ENCODE results near the gene MLLT1. TPM values are rescaled to one million over a fixed set of nuclear protein-coding genes. Genes with fewer than 3 reads are reported as not detected.

Gene MLLT1
- total RNA-seq, 1 experiment from 2014 or later: 58.3 TPM

GRCh38 chr19:6279620-6279930 lies 200 bp downstream of the MLLT1 start:
- in situ Hi-C loops (cut with HindIII; ENCODE audit: low pct_unique_long_range_greater_than_20kb, low sequenced_read_pairs): no loop called here
- Histone ChIP-seq H3K36me3 (ENCODE audit: control insufficient read depth, insufficient read depth, low read length) (no peaks in the 10 kb centered on the region; the same call in 1 of the 2 replicates), H3K9me3 (ENCODE audit: control insufficient read depth, insufficient read depth, low read depth, low read length) (no peaks in the 10 kb centered on the region), H3K27ac (ENCODE audit: low read length) (no peak overlapping the region; the same call in 1 of the 2 replicates), H3K4me3 (ENCODE audit: low read depth in 2 of 2, low read length in 2 of 2) (peak overlapping the region; percentile 81 to 82), H3K4me1 (ENCODE audit: control insufficient read depth, insufficient read depth, low read length) (peaks cover 7% of the 10 kb centered on the region), H3K27me3 (ENCODE audit: control insufficient read depth, insufficient read depth, low read length) (no peaks in the 10 kb centered on the region)
- ChIA-PET CTCF (no interaction called here), POLR2A (no interaction called here)
- no TSS peak for BruUV-seq (replicated peaks)
- intact Hi-C loops (cut with micrococcal nuclease; ENCODE audit: unreplicated experiment): no loop called here
- ATAC-seq: peak; percentile 77
- TF ChIP-seq SIN3A (IDR thresholded peaks at IDR 0.05; ENCODE audit: borderline replicate concordance, insufficient read depth, low read depth, low read length) (no peak), CTCF (IDR thresholded peaks at IDR 0.05) (no peak), POLR2AphosphoS5 (IDR thresholded peaks at IDR 0.05; ENCODE audit: low read depth, low read length) (no peak), REST (IDR thresholded peaks at IDR 0.05; ENCODE audit: insufficient read depth in 1 of 2, low read depth in 2 of 2, low read length in 1 of 2) (no peak), TCF7L2 (IDR thresholded peaks at IDR 0.05; ENCODE audit: low read depth, low read length) (no peak)
- no peak for DNase-seq (ENCODE audit: low read depth, low spot score)

GRCh38 chr19:6278740-6279619 lies 795 bp downstream of the MLLT1 start:
- Histone ChIP-seq H3K4me3 (ENCODE audit: low read depth in 2 of 2, low read length in 2 of 2) (peak overlapping the region; percentile 81 to 82), H3K9me3 (ENCODE audit: control insufficient read depth, insufficient read depth, low read depth, low read length) (no peaks in the 10 kb centered on the region), H3K4me1 (ENCODE audit: control insufficient read depth, insufficient read depth, low read length) (peaks cover 13% of the 10 kb centered on the region), H3K36me3 (ENCODE audit: control insufficient read depth, insufficient read depth, low read length) (no peaks in the 10 kb centered on the region; the same call in 1 of the 2 replicates), H3K27ac (ENCODE audit: low read length) (peak overlapping the region; percentile 78), H3K27me3 (ENCODE audit: control insufficient read depth, insufficient read depth, low read length) (no peaks in the 10 kb centered on the region)
- in situ Hi-C loops (cut with HindIII; ENCODE audit: low pct_unique_long_range_greater_than_20kb, low sequenced_read_pairs) (no loop called here), intact Hi-C loops (cut with micrococcal nuclease; ENCODE audit: unreplicated experiment) (no loop called here)
- ChIA-PET CTCF (no interaction called here), POLR2A (no interaction called here)
- no peak for TF ChIP-seq POLR2AphosphoS5 (IDR thresholded peaks at IDR 0.05; ENCODE audit: low read depth, low read length)
- TF ChIP-seq REST (IDR thresholded peaks at IDR 0.05; ENCODE audit: insufficient read depth in 1 of 2, low read depth in 2 of 2, low read length in 1 of 2): no peak
- TF ChIP-seq SIN3A (IDR thresholded peaks at IDR 0.05; ENCODE audit: borderline replicate concordance, insufficient read depth, low read depth, low read length): no peak
- no peak for TF ChIP-seq TCF7L2 (IDR thresholded peaks at IDR 0.05; ENCODE audit: low read depth, low read length)
- TF ChIP-seq CTCF (IDR thresholded peaks at IDR 0.05): no peak
- BruUV-seq (replicated peaks): no TSS peak
- DNase-seq (ENCODE audit: low read depth, low spot score) (no peak), ATAC-seq (no peak)

Measured in Panc1 (cell line).